Measurements from ENCODE around the gene DCP2.

DCP2 gene

DNA sequence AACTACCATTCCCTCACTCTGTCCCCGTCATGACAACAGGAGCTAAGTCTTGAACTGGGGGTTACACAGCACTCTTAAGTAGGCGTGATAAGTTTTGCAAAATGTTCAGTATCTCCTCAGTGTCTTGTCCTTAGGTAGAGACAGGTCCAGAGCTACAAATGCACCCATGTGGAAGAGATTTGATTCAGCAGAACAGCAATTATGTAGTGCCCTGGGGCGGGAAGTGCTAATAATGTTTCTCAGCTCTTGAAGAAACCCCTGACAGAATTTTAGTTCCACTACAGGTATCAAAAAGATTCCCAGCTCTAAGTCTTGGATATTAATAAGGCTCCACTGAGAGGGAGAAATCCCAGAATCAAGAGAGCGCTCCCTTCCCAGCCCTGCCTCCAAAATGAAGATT, 49.6 kb downstream of the DCP2 start:
- DNase-seq (ENCODE audit: low spot score): no peak
- TF ChIP-seq, protein P1, sequence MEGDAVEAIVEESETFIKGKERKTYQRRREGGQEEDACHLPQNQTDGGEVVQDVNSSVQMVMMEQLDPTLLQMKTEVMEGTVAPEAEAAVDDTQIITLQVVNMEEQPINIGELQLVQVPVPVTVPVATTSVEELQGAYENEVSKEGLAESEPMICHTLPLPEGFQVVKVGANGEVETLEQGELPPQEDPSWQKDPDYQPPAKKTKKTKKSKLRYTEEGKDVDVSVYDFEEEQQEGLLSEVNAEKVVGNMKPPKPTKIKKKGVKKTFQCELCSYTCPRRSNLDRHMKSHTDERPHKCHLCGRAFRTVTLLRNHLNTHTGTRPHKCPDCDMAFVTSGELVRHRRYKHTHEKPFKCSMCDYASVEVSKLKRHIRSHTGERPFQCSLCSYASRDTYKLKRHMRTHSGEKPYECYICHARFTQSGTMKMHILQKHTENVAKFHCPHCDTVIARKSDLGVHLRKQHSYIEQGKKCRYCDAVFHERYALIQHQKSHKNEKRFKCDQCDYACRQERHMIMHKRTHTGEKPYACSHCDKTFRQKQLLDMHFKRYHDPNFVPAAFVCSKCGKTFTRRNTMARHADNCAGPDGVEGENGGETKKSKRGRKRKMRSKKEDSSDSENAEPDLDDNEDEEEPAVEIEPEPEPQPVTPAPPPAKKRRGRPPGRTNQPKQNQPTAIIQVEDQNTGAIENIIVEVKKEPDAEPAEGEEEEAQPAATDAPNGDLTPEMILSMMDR (IDR thresholded peaks at IDR 0.05; ENCODE audit: extremely low read depth, insufficient read depth, missing control alignments): no peak
- in situ Hi-C loops (cut with MboI; ENCODE audit: low pct_unique_long_range_greater_than_20kb, low sequenced_read_pairs, unreplicated experiment): loop anchor here (25.0 kb wide), 1 partner anchor 486 kb away; the partner anchor contains the start of gene YTHDC2

DNA sequence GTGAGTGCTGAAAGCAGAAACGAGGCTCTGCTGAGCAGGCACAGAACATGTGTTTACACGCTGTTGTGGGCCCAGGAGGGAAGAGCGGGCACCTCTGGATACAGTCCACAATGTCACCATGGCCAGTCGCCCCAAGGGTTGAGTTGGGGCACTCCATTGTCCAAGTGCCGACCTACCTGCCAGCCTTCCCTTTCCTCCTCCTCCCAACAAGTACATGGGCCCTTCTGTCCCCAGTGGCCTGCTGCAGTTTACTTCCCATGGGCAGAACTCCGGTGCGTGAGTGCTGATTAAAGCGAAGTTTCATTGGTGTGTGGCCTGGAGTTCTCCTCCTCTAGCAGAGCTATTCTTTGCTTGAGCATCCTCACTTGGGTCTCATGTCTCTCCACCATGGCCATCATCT, 50.4 kb downstream of the DCP2 start:
- in situ Hi-C loops (cut with MboI; ENCODE audit: low pct_unique_long_range_greater_than_20kb, low sequenced_read_pairs, unreplicated experiment): loop anchor here (25.0 kb wide), 1 partner anchor 485 kb away; the partner anchor contains the start of gene YTHDC2
- TF ChIP-seq, protein P1 (IDR thresholded peaks at IDR 0.05; ENCODE audit: extremely low read depth, insufficient read depth, missing control alignments): no peak
- DNase-seq (ENCODE audit: low spot score): no peak

DNA sequence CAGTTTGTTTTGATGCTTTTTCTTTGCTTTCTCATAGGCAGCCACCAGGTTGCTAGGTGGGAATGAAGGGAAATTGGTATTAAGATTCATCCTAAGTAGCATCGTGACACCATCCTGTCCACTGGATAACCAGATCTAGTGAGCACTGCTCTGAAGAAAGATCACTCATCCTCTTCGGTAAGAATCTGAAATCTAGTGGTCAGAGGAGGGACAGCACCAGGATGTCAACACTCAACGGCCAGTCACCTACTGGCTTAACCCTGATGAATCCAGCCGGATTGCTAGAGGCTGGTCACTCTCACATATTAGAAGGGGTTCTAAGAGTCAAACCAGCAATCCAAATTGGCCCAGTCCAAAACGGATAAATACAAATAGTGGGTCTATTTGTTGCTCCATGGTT, 50.8 kb downstream of the DCP2 start:
- TF ChIP-seq, protein P1 (IDR thresholded peaks at IDR 0.05; ENCODE audit: extremely low read depth, insufficient read depth, missing control alignments): no peak
- in situ Hi-C loops (cut with MboI; ENCODE audit: low pct_unique_long_range_greater_than_20kb, low sequenced_read_pairs, unreplicated experiment): loop anchor here (25.0 kb wide), 1 partner anchor 485 kb away; the partner anchor contains the start of gene YTHDC2
- no peak for DNase-seq (ENCODE audit: low spot score)

DNA sequence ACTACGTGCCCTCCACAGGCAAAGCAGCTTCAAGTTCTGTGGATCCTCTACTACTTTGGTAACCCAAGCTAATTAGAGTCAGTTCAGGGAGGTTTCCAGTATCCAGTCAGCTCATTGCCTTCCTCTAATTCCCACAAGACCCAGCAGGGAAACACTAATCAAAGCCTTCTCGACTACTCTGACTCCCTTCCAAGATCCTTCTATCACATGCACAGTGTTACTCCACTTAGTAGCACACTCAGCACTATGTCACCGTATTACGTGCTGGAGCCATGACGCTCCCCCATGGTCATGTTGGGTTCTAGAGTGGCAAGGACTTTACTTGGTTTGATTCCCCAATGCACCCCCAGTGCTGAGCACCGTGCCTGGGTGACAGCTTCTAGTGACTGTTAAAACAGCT, 53.0 kb downstream of the DCP2 start:
- no peak for DNase-seq (ENCODE audit: low spot score)
- in situ Hi-C loops (cut with MboI; ENCODE audit: low pct_unique_long_range_greater_than_20kb, low sequenced_read_pairs, unreplicated experiment): loop anchor here (25.0 kb wide), 1 partner anchor 483 kb away; the partner anchor contains the start of gene YTHDC2
- TF ChIP-seq, protein P1 (IDR thresholded peaks at IDR 0.05; ENCODE audit: extremely low read depth, insufficient read depth, missing control alignments): no peak

DNA sequence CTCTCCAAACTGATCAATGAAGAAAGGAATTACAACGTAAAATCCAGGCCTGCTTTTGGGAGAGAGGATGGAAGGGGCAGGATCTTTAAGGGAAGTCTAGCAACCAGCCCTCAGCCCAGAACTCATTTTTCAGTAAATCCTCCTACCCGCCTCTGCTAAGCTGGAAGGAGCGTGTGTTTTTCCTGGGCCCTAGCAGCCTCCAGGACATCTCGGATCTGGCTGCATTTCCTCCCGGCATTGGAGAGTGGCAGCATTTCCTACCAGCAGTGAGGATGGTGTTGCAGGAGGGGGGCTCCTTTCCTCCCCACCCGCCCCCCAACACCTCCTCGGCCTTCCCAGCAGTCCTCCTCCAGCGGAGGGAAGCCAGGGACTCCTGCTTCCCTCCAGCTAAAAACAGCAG, 54.5 kb downstream of the DCP2 start:
- no peak for DNase-seq (ENCODE audit: low spot score)
- TF ChIP-seq, protein P1 (IDR thresholded peaks at IDR 0.05; ENCODE audit: extremely low read depth, insufficient read depth, missing control alignments): no peak
- in situ Hi-C loops (cut with MboI; ENCODE audit: low pct_unique_long_range_greater_than_20kb, low sequenced_read_pairs, unreplicated experiment): loop anchor here (25.0 kb wide), 1 partner anchor 481 kb away; the partner anchor contains the start of gene YTHDC2

DNA sequence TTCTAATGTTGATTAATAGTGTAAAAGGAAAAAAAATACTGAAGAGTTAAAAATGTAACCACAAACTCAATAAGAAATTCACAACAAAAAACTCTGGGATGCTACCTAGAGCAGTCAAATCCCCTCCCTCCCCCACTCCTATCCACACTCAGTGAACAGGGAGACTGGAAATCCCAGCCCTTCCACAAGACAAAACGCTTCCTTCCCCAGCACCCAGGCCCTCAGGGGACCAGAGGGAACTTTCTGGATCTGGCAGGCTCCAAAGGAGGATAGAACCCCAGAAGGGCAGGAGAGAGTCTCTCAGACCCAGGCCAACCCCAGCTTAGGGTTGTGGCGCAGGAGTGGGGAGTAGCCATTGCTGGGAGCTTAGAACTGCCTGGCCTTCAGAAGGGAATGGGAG, 55.0 kb downstream of the DCP2 start:
- TF ChIP-seq, protein P1 (IDR thresholded peaks at IDR 0.05; ENCODE audit: extremely low read depth, insufficient read depth, missing control alignments): no peak
- in situ Hi-C loops (cut with MboI; ENCODE audit: low pct_unique_long_range_greater_than_20kb, low sequenced_read_pairs, unreplicated experiment): loop anchor here (25.0 kb wide), 1 partner anchor 481 kb away; the partner anchor contains the start of gene YTHDC2
- DNase-seq (ENCODE audit: low spot score): no peak

Data from GM13977 (cell line).